Mesenchymal stem cell (in vitro differentiated cells and primary cell): ENCODE results near the gene TUBGCP6.

ENCODE experiments used
- DNase-seq: peaks from one replicate; pipeline ENCODE4 v3.0.0-alpha.2; 2013
- H2AFZ ChIP-seq: one replicate; pipeline ENCODE4 v1.6.1; 2013; ENCODE audit warnings: low read depth, mild to moderate bottlenecking, control low read depth, inconsistent platforms, low read length, moderate library complexity
- H2AK5ac ChIP-seq: 2 replicates; pipeline ENCODE4 v1.6.1; 2013; ENCODE audit warnings: low read length, moderate library complexity, mild to moderate bottlenecking, inconsistent platforms; ENCODE audit not compliant: severe bottlenecking
- H2BK120ac ChIP-seq: one replicate; pipeline ENCODE4 v1.6.1; 2013; ENCODE audit warnings: low read depth, mild to moderate bottlenecking, inconsistent platforms, low read length, moderate library complexity
- H2BK12ac ChIP-seq, 2 experiments: one replicate each; pipeline ENCODE4 v1.6.1; 2013; ENCODE audit warnings: inconsistent platforms in 2 of 2, low read length in 2 of 2, mild to moderate bottlenecking in 2 of 2, moderate library complexity in 2 of 2, control low read depth in 1 of 2
- H2BK15ac ChIP-seq: one replicate; pipeline ENCODE4 v1.6.1; 2013; ENCODE audit warnings: mild to moderate bottlenecking, low read depth, inconsistent platforms; ENCODE audit not compliant: poor library complexity, severe bottlenecking
- H2BK5ac ChIP-seq: 2 replicates; pipeline ENCODE4 v1.6.1; 2013; ENCODE audit warnings: low read depth, mild to moderate bottlenecking, low read length, control low read depth, inconsistent platforms; ENCODE audit not compliant: poor library complexity, severe bottlenecking
- H3K14ac ChIP-seq, 2 experiments: one replicate each; pipeline ENCODE4 v1.6.1; 2013; ENCODE audit warnings: inconsistent platforms in 2 of 2, low read length in 2 of 2, control low read depth in 1 of 2, mild to moderate bottlenecking in 1 of 2, moderate library complexity in 1 of 2
- H3K18ac ChIP-seq, 2 experiments: one replicate each; pipeline ENCODE4 v1.6.1; 2013; ENCODE audit warnings: inconsistent platforms in 2 of 2, low read length in 2 of 2, control low read depth in 1 of 2, low read depth in 1 of 2, mild to moderate bottlenecking in 1 of 2
- H3K23ac ChIP-seq, 2 experiments: one replicate each; pipeline ENCODE4 v1.6.1; 2013; ENCODE audit warnings: inconsistent platforms in 2 of 2, low read length in 2 of 2, mild to moderate bottlenecking in 2 of 2, moderate library complexity in 2 of 2, control low read depth in 1 of 2
- H3K27ac ChIP-seq: 2 replicates; pipeline ENCODE4 v1.5.1; 2013; ENCODE audit warnings: mild to moderate bottlenecking, moderate library complexity, low read length, control low read depth, inconsistent platforms; ENCODE audit not compliant: poor library complexity, severe bottlenecking
- H3K27me3 ChIP-seq, 2 experiments: 2 replicates each; pipeline versions ENCODE4 v1.6.1 to v1.7.0; 2013; ENCODE audit warnings: low read length in 2 of 2, mild to moderate bottlenecking in 2 of 2, moderate library complexity in 2 of 2, control low read depth in 1 of 2, inconsistent platforms in 1 of 2; ENCODE audit not compliant: control insufficient read depth in 1 of 2, insufficient read depth in 1 of 2
- H3K36me3 ChIP-seq, 2 experiments: 2 replicates each; pipeline versions ENCODE4 v1.6.1 to v1.7.0; 2013; ENCODE audit warnings: low read length in 2 of 2, control low read depth in 1 of 2, inconsistent platforms in 1 of 2, low read depth in 1 of 2, mild to moderate bottlenecking in 1 of 2; ENCODE audit not compliant: insufficient read depth in 2 of 2, control insufficient read depth in 1 of 2
- H3K4ac ChIP-seq, 2 experiments: one replicate each; pipeline ENCODE4 v1.6.1; 2013; ENCODE audit warnings: inconsistent platforms in 2 of 2, low read length in 2 of 2, mild to moderate bottlenecking in 2 of 2, moderate library complexity in 2 of 2, control low read depth in 1 of 2, low read depth in 1 of 2
- H3K4me1 ChIP-seq: 2 replicates; pipeline ENCODE4 v1.6.1; 2013; ENCODE audit warnings: low read depth, low read length, control low read depth; ENCODE audit not compliant: control insufficient read depth, insufficient read depth
- H3K4me2 ChIP-seq: 2 replicates; pipeline ENCODE4 v1.6.1; 2013; ENCODE audit warnings: low read length, mild to moderate bottlenecking, inconsistent platforms; ENCODE audit not compliant: poor library complexity, severe bottlenecking
- H3K4me3 ChIP-seq, 2 experiments: 2 replicates each; pipeline versions ENCODE4 v1.5.1 to v1.7.0; 2013; ENCODE audit warnings: low read length in 2 of 2, mild to moderate bottlenecking in 2 of 2, control low read depth in 1 of 2, low read depth in 1 of 2; ENCODE audit not compliant: insufficient read depth in 1 of 2
- H3K79me1 ChIP-seq: replicated peaks from 2 replicates; pipeline ENCODE4 v1.6.1; 2013; ENCODE audit warnings: mild to moderate bottlenecking, control low read depth, low read length, inconsistent platforms; ENCODE audit not compliant: poor library complexity, severe bottlenecking
- H3K9ac ChIP-seq: 2 replicates; pipeline ENCODE4 v1.7.0; 2013; ENCODE audit warnings: mild to moderate bottlenecking, low read length, moderate library complexity
- H3K9me3 ChIP-seq: 2 replicates; pipeline ENCODE4 v1.7.0; 2013; ENCODE audit warnings: mild to moderate bottlenecking, low read length; ENCODE audit not compliant: control insufficient read depth
- H4K8ac ChIP-seq: one replicate; pipeline ENCODE4 v1.6.1; 2013; ENCODE audit warnings: inconsistent platforms, mild to moderate bottlenecking, low read length, moderate library complexity
- H4K91ac ChIP-seq: one replicate; pipeline ENCODE4 v1.6.1; 2013; ENCODE audit warnings: mild to moderate bottlenecking, low read length, inconsistent platforms
- WGBS: methylation state at CpG from one replicate; pipeline ENCODE4 v1.1.7; 2013; ENCODE audit warnings: mixed read lengths; 5-methylcytosine and 5-hydroxymethylcytosine counted together

Gene TUBGCP6

GRCh38 chr22:50271519-50271970 lies 26.7 kb upstream of the TUBGCP6 start:
- H3K14ac ChIP-seq: no peak overlapping the region
- peak overlapping the region in 1 of 2 experiments; percentile 83 for H3K18ac ChIP-seq
- H2AFZ ChIP-seq: no peak overlapping the region
- H2AK5ac ChIP-seq: no peak overlapping the region
- H3K23ac ChIP-seq: no peak overlapping the region
- H3K4ac ChIP-seq: peak overlapping the region in 1 of 2 experiments; percentile 22
- peaks cover 27 to 45% of the 10 kb centered on the region in 2 experiments for H3K36me3 ChIP-seq
- H3K27ac ChIP-seq: no peak overlapping the region
- peak overlapping the region; percentile 23 to 75 for H3K4me3 ChIP-seq
- no peak overlapping the region for H2BK15ac ChIP-seq
- peaks cover 47% of the 10 kb centered on the region for H3K4me1 ChIP-seq
- no peak overlapping the region for H4K91ac ChIP-seq
- H2BK12ac ChIP-seq: no peak overlapping the region
- H2BK5ac ChIP-seq: no peak overlapping the region
- H3K9ac ChIP-seq: no peak overlapping the region
- H3K4me2 ChIP-seq: peak overlapping the region; percentile 95
- no peak overlapping the region for H2BK120ac ChIP-seq
- peak; percentile 69 for DNase-seq
- H3K79me1 ChIP-seq: peaks cover 2% of the 10 kb centered on the region
- H4K8ac ChIP-seq: no peak overlapping the region
- no peaks in the 10 kb centered on the region for H3K9me3 ChIP-seq
- peaks cover 0 to 7% of the 10 kb centered on the region in 2 experiments for H3K27me3 ChIP-seq
- WGBS: 3% methylated on average over 21 of the region's 45 CpGs

DNA sequence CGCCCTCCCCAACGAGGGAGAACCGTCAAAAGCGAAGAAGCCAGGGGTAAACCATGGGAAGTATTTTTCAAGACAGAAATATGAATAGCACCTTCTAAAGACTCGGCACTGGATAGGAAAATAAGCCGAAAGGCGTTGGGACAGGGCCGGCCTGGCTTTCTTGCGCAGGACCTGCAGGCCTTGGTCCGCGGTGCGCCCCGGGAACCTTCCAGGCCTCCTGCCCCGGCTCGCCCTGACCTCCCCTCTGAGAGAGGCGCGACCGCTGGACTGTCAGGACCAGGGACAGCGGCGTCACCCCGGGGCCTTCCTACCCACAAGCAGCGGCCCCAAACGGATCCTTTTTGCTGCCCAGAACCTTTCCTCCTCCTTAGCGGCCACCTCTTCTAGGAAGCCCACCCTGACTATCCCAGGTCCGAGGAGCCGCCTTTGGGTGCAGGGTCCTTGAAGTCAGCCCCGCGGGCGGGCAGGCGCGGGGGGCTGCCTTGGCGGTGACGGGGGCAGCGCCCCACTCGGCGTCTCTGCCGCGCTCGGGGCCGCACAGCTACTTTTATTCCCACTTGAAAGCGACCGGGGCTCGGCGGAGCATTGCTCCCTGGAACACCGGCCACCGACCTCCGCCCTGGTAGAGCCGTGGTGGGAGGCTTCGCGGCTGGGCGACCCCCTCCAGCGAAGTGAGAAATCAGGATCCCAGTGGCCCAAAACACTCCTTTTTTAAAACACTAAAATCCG lies 26.0 kb upstream of the TUBGCP6 start:
- Histone ChIP-seq H3K14ac (no peak overlapping the region), H2AK5ac (no peak overlapping the region), H3K4me1 (peaks cover 43% of the 10 kb centered on the region), H3K27me3 (peaks cover 0 to 11% of the 10 kb centered on the region in 2 experiments), H3K4me3 (peak overlapping the region; percentile 61 to 75), H4K91ac (no peak overlapping the region), H3K27ac (no peak overlapping the region), H4K8ac (no peak overlapping the region), H3K4ac (no peak overlapping the region), H2BK120ac (no peak overlapping the region), H2BK5ac (no peak overlapping the region), H3K4me2 (peak overlapping the region; percentile 95), H3K9me3 (no peaks in the 10 kb centered on the region), H2BK12ac (no peak overlapping the region), H2AFZ (no peak overlapping the region), H3K23ac (peak overlapping the region in 1 of 2 experiments; percentile 51), H3K9ac (peak overlapping the region; percentile 43), H3K18ac (no peak overlapping the region), H2BK15ac (peak overlapping the region; percentile 35), H3K36me3 (peaks cover 21 to 40% of the 10 kb centered on the region in 2 experiments), H3K79me1 (peaks cover 1% of the 10 kb centered on the region)
- 6% methylated on average over 53 of the region's 53 CpGs for WGBS
- DNase-seq: peak; percentile 81

- no peak within 1 kb of the TSS for H2BK5ac ChIP-seq
- peak; percentile 33 for DNase-seq
- peak within 1 kb of the TSS in 1 of 2 experiments; percentile 18 for H2BK12ac ChIP-seq
- H3K27me3 ChIP-seq: peaks cover 0 to 15% of the 10 kb centered on the region in 2 experiments
- peak within 1 kb of the TSS; percentile 35 for H2BK15ac ChIP-seq
- H3K14ac ChIP-seq: no peak within 1 kb of the TSS
- H2AK5ac ChIP-seq: no peak within 1 kb of the TSS
- peak within 1 kb of the TSS; percentile 31 for H4K8ac ChIP-seq
- H3K4me2 ChIP-seq: peak within 1 kb of the TSS; percentile 95
- peaks cover 14 to 33% of the 10 kb centered on the region in 2 experiments for H3K36me3 ChIP-seq
- H3K4ac ChIP-seq: no peak within 1 kb of the TSS
- H4K91ac ChIP-seq: no peak within 1 kb of the TSS
- H3K27ac ChIP-seq: no peak within 1 kb of the TSS
- peaks cover 43% of the 10 kb centered on the region for H3K4me1 ChIP-seq
- H3K9me3 ChIP-seq: no peaks in the 10 kb centered on the region
- peak within 1 kb of the TSS in 1 of 2 experiments; percentile 11 for H3K18ac ChIP-seq
- H2AFZ ChIP-seq: peak within 1 kb of the TSS; percentile 62
- H3K4me3 ChIP-seq: peak within 1 kb of the TSS; percentile 61 to 75
- H2BK120ac ChIP-seq: no peak within 1 kb of the TSS
- peak within 1 kb of the TSS; percentile 43 for H3K9ac ChIP-seq
- peak within 1 kb of the TSS in 1 of 2 experiments; percentile 51 for H3K23ac ChIP-seq
- 2% methylated on average over 28 of the region's 92 CpGs for WGBS
- no peaks in the 10 kb centered on the region for H3K79me1 ChIP-seq
Measured at GRCh38 chr22:50269970-50270665, 25.3 kb upstream of the TUBGCP6 start, which contains the start of gene MAPK11. MAPK11 (minus strand) TSS chr22:50270380; CDS start chr22:50270292, 88 bp downstream.

DNA sequence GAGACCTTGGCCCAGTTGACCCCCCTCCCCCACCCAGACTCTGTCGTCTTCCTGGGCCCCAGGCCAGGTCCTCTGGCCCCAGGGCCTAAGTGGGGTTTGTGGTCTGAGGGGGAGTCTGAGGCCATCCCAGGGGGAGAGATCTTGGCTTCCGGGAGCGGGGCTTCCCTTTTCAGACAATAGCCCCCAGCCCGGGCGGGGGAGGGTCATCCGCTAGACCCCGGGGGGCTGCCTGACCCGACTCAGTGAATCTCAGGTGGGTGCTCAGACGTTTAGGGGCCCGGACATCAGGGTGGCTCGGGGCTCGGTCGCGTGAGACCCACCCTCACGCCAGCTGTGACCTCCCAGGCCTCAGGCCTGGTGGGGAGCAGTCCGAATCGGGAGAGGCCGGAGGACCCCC lies 24.7 kb upstream of the TUBGCP6 start:
- H3K4me3 ChIP-seq: peak overlapping the region in 1 of 2 experiments; percentile 56
- H3K79me1 ChIP-seq: no peaks in the 10 kb centered on the region
- peaks cover 10 to 34% of the 10 kb centered on the region in 2 experiments for H3K36me3 ChIP-seq
- H3K9me3 ChIP-seq: no peaks in the 10 kb centered on the region
- H2BK15ac ChIP-seq: no peak overlapping the region
- peak overlapping the region in 1 of 2 experiments; percentile 6 for H2BK12ac ChIP-seq
- no peak overlapping the region for H2AK5ac ChIP-seq
- peaks cover 43% of the 10 kb centered on the region for H3K4me1 ChIP-seq
- no peak overlapping the region for H2AFZ ChIP-seq
- no peak overlapping the region for H2BK5ac ChIP-seq
- H3K9ac ChIP-seq: no peak overlapping the region
- H3K4me2 ChIP-seq: peak overlapping the region; percentile 85
- H3K4ac ChIP-seq: no peak overlapping the region
- no peak overlapping the region for H4K91ac ChIP-seq
- no peak overlapping the region for H3K14ac ChIP-seq
- H3K27ac ChIP-seq: no peak overlapping the region
- no peak overlapping the region for H3K23ac ChIP-seq
- H2BK120ac ChIP-seq: no peak overlapping the region
- peak overlapping the region; percentile 31 for H4K8ac ChIP-seq
- H3K27me3 ChIP-seq: peaks cover 0 to 17% of the 10 kb centered on the region in 2 experiments
- 27% methylated on average over 17 of the region's 18 CpGs for WGBS
- no peak for DNase-seq
- H3K18ac ChIP-seq: peak overlapping the region in 1 of 2 experiments; percentile 11
